Fibroblast of villous mesenchyme (primary cell): Measurements from ENCODE around the gene ADAMTS2. TPM values are rescaled to one million over a fixed set of nuclear protein-coding genes. Genes with fewer than 3 reads are reported as not detected.

Source experiments
- DNase-seq: peaks from one replicate; pipeline ENCODE4 v3.0.0-alpha.2; 2010; ENCODE audit warnings: low read depth
- H3K4me3 ChIP-seq: 2 replicates; pipeline ENCODE4 v1.5.1; 2011; ENCODE audit warnings: low read depth, mild to moderate bottlenecking, low read length
- total RNA-seq: library from RNA; depleted of rRNA; stranded (reverse); fragments of >200 nt; gene quantifications from 2 replicates; pipeline ENCODE4 v1.2.3, GENCODE V29; 2012
- TF ChIP-seq, protein P1 (sequence below): IDR thresholded peaks from 2 replicates; pipeline ENCODE4 v1.5.1; 2012; ENCODE audit warnings: low read depth, mild to moderate bottlenecking, low read length; ENCODE audit not compliant: insufficient read depth

Gene ADAMTS2
- total RNA-seq, 1 donor: 30.2 TPM

DNA sequence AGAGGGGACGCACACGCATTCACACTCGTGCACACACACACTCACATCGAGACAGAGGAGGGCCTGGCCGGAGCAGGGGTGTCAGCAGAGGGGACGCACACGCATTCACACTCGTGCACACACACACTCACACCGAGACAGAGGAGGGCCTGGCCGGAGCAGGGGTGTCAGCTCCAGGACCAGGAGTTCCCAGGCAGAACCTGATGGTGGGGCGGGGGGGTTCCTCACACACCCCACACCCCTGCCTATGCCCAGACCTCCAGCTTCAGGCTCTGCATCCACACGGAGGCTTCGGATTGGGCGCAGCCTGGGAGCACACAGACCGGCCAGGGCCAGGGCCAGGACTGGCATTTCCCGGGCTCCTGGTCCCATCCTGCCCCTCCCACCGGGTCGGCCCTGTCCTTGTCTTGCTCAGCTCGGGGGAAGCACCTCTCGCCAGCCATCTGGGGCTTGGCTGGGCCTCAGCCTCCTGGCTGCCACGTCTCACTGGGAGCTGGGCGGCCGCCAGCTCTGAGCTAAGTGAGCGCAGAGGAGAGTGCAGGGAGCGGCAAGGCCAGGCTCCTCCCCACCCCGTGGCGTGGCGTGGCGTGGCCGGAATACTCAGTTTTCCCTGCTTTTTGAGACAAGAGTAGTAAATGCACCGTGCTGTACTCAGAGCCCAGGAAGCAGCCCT lies 31.3 kb downstream of the ADAMTS2 start:
- TF ChIP-seq, protein P1, sequence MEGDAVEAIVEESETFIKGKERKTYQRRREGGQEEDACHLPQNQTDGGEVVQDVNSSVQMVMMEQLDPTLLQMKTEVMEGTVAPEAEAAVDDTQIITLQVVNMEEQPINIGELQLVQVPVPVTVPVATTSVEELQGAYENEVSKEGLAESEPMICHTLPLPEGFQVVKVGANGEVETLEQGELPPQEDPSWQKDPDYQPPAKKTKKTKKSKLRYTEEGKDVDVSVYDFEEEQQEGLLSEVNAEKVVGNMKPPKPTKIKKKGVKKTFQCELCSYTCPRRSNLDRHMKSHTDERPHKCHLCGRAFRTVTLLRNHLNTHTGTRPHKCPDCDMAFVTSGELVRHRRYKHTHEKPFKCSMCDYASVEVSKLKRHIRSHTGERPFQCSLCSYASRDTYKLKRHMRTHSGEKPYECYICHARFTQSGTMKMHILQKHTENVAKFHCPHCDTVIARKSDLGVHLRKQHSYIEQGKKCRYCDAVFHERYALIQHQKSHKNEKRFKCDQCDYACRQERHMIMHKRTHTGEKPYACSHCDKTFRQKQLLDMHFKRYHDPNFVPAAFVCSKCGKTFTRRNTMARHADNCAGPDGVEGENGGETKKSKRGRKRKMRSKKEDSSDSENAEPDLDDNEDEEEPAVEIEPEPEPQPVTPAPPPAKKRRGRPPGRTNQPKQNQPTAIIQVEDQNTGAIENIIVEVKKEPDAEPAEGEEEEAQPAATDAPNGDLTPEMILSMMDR: no peak
- DNase-seq: peak; percentile 95
- H3K4me3 ChIP-seq: no peak overlapping the region

DNA sequence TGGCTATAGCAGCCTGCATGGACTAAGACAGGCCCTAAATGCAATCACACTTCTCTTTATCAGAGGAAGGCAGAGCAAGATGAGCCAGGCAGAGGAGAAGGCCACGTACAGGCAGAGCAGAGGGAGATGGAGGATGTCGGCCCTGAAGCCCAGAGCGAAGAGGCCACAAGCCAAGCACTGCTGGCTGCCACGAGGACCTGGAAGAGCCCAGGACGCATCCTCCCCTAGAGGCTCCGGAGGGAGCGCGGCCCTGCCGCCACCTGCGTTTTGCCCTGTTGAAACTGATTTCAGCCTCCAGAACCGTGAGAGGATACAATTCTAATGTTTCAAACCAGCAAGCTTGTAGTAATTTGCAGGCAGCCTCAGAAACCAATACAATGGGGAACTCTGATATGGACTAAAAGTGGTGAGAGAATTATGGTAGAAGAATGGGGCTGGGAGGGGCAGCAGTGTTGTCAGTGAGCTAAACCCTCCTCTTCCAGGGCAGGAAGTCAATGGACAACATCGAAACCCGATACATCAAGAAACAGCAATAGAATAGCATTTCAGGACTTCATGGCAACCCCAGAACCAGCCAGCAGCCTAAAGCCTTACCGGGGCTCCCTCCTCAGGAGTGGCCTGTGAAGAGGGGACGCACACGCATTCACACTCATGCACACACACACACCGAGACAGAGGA lies 32.6 kb downstream of the ADAMTS2 start:
- no peak overlapping the region for H3K4me3 ChIP-seq
- TF ChIP-seq, protein P1: no peak
- peak; percentile 40 for DNase-seq

DNA sequence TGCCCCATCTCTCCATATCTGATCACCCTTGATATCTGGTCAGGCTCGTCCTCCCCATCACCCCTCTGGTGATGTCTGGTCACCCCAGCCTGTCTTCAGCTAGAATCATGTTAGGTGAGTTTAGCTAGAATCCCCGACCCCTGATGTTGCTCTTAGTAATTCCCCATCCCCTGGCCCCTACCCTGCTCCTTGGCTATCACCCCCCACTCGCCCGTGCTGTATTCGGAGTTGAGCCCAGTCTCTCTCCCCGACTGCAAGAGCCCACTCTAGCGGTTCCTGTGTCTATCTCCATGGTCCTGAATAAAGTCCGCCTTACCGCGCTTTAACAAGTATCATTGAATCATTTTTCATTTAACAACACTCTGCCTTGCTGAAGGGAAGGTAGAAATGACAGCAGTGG lies 33.7 kb downstream of the ADAMTS2 start:
- TF ChIP-seq, protein P1: no peak
- DNase-seq: no peak
- no peak overlapping the region for H3K4me3 ChIP-seq

DNA sequence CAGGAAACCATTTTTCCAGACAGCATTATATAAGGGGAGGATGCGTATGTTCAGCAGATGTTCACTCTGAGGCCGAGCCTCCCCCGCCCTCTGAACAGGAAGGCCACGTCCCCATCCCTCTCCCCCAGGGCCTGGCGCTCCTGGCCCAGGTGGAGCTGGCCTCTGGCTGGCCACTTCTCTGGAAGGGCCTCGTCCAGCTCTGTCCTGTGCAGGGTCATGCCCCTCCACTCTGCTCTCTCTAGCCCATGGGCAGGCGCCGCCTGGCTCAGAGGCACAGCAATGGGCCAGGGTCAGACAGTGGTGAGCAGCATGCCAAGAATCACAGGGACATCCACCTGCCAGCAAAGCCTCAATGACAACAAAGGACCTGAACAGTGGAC lies 34.2 kb downstream of the ADAMTS2 start:
- TF ChIP-seq, protein P1: no peak
- DNase-seq: no peak
- H3K4me3 ChIP-seq: no peak overlapping the region

DNA sequence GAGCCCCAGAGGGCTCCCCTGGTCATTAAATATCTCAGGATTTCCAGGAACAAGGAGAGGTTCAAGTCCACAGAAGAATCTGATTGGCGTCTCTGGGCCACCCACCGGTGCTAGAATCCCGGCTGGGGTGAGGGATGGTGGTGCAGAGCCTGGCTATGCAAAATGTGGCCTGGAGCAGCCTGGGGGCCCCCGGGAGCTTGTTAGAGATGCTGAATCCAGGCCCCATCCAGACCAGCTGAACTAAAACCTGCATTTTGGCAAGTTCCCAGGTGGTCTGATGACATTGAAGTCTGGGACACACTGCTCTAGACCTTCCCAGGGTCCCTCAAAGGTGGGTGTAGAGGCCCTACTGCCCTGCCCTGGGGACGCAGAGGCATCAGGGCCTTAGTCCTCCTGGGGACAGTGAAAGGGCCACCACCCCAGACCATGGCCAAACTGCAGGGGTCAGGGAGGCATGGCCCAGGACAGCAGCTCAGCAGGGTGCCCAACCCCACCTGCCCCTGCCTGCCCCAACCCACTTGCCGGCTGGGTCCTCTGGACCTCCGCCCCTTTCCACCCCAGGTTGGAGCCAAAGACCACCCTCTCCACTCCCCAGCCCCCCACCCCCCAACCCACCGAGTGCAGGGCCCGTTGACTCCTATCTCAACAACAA lies 34.7 kb downstream of the ADAMTS2 start:
- H3K4me3 ChIP-seq: no peak overlapping the region
- TF ChIP-seq, protein P1: no peak
- DNase-seq: no peak

DNA sequence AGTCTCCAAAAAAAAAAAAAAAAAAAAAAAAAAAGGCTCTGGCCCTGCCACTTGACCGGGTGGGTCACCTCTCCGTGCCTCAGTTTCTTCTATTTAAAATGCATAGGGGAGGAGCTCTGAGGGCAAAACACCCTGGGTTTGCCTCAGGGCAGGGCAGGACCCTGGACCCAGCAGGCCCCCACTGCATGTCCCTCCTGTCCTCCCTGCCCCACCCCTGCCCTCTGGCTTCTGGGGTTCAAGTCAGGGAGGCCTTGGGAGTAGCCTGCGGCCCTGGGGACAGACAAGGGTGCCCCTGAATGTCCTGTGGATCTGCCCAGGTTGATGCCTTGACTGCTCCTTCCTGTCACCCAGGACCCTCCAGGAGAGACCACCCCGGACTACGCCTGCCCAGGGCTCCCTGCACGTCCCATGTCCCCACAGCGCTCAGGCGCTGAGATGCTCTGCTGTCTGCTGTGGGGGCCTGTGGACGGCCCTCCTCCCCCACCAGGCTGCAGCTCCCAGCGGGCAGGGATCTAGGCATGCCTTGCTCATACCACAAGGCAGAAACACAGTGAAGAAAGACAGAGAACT lies 35.4 kb downstream of the ADAMTS2 start:
- no peak overlapping the region for H3K4me3 ChIP-seq
- DNase-seq: no peak
- TF ChIP-seq, protein P1: no peak
